Breast epithelium (tissue), 4 donors: ENCODE data around the gene KRT15. TPM values are rescaled to one million over a fixed set of nuclear protein-coding genes. Genes with fewer than 3 reads are reported as not detected.

Experiments
- DNase-seq, 2 donors: peaks; one replicate each; pipeline ENCODE4 v3.0.0-alpha.2; 2019; ENCODE audit warnings: low spot score in 2 of 2
- H3K27ac ChIP-seq, 2 donors: fragments of 200-600 bp; sonication (generic) in 1 of 2; one replicate each; pipeline ENCODE4 v1.5.1; 2016 to 2019; ENCODE audit warnings: mild to moderate bottlenecking in 1 of 2
- H3K27me3 ChIP-seq, 2 donors: fragments of 200-600 bp; sonication (generic) in 1 of 2; one replicate each; pipeline versions ENCODE4 v1.5.1 to v1.6.0; 2017 to 2019; ENCODE audit warnings: control low read depth in 1 of 2, mild to moderate bottlenecking in 1 of 2
- H3K36me3 ChIP-seq: fragments of 200-600 bp; one replicate; pipeline ENCODE4 v1.5.1; 2019
- H3K4me1 ChIP-seq, 2 donors: fragments of 200-600 bp; sonication (generic); one replicate each; pipeline ENCODE4 v1.5.1; 2016 to 2019; ENCODE audit warnings: control low read depth in 1 of 2
- H3K4me3 ChIP-seq, 3 donors: fragments of 200-600 bp; sonication (generic); 1 replicate in 2 of 3; 2 replicates in 1 of 3; pipeline ENCODE4 v1.5.1; 2016 to 2019; ENCODE audit warnings: mild to moderate bottlenecking in 3 of 3, moderate library complexity in 2 of 3
- H3K9me3 ChIP-seq, 2 donors: fragments of 200-600 bp; sonication (generic) in 1 of 2; one replicate each; pipeline ENCODE4 v1.5.1; 2016 to 2019; ENCODE audit warnings: control low read depth in 1 of 2
- POLR2A ChIP-seq: fragments of 450-650 bp; IDR thresholded peaks from one replicate; pipeline ENCODE4 v1.6.1; 2016; ENCODE audit warnings: antibody characterized with exemption, mild to moderate bottlenecking, moderate library complexity
- POLR2AphosphoS5 ChIP-seq, 3 donors: sonication (generic); formaldehyde crosslinking; IDR thresholded peaks; one replicate each; pipeline ENCODE4 v1.6.1; 2017; ENCODE audit warnings: antibody characterized with exemption in 3 of 3
- intact Hi-C: fragments of 100-400 bp; cut with DNase I; formaldehyde crosslinking; loops from one replicate; pipeline ENCODE4 v1.15.1; 2023; ENCODE audit warnings: low total_unique reads
- total RNA-seq, 3 donors: library from RNA; depleted of rRNA; stranded (reverse); fragments of >200 nt; gene quantifications; one replicate each; pipeline ENCODE4 v1.1.0, GENCODE V29; 2016
- TF ChIP-seq, protein P1 (sequence below), 3 donors: fragments of 450-650 bp; IDR thresholded peaks; one replicate each; pipeline ENCODE4 v1.5.1; 2016 to 2017; ENCODE audit warnings: antibody characterized with exemption in 3 of 3, mild to moderate bottlenecking in 3 of 3, moderate library complexity in 3 of 3

KRT15 gene
- total RNA-seq, 3 donors from 2014 or later: 0.80 to 2,244 (median 331) TPM

DNA sequence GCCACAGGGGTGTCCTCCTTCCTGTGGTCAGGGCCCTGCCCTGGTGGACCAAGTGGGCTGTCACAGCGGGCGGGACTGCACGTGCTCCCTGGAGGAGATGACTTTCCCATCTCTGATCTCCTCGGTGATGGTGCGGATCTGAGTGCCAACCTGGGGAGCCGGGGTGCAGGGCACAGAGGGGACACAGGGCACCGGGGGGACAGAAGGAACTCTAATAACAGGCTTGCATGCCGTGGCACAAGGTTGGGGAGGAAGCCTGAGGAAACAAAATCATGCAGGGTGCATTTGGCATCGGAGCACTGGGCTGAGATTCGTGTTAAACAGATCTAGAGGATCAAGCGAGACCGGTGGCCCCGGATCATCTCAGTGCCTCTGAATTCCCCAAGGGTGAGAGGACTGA is 32.4 kb downstream of the KRT15 start:
- no peaks in the 10 kb centered on the region for H3K27me3 ChIP-seq
- no peak overlapping the region for H3K27ac ChIP-seq
- no peak for DNase-seq
- H3K36me3 ChIP-seq: no peaks in the 10 kb centered on the region
- no peaks in the 10 kb centered on the region for H3K4me1 ChIP-seq
- H3K4me3 ChIP-seq: no peak overlapping the region
- TF ChIP-seq POLR2AphosphoS5 (IDR thresholded peaks at IDR 0.05): no peak
- TF ChIP-seq, protein P1, sequence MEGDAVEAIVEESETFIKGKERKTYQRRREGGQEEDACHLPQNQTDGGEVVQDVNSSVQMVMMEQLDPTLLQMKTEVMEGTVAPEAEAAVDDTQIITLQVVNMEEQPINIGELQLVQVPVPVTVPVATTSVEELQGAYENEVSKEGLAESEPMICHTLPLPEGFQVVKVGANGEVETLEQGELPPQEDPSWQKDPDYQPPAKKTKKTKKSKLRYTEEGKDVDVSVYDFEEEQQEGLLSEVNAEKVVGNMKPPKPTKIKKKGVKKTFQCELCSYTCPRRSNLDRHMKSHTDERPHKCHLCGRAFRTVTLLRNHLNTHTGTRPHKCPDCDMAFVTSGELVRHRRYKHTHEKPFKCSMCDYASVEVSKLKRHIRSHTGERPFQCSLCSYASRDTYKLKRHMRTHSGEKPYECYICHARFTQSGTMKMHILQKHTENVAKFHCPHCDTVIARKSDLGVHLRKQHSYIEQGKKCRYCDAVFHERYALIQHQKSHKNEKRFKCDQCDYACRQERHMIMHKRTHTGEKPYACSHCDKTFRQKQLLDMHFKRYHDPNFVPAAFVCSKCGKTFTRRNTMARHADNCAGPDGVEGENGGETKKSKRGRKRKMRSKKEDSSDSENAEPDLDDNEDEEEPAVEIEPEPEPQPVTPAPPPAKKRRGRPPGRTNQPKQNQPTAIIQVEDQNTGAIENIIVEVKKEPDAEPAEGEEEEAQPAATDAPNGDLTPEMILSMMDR (IDR thresholded peaks at IDR 0.05): no peak
- no peaks in the 10 kb centered on the region for H3K9me3 ChIP-seq
- intact Hi-C loops: no loop called here

DNA sequence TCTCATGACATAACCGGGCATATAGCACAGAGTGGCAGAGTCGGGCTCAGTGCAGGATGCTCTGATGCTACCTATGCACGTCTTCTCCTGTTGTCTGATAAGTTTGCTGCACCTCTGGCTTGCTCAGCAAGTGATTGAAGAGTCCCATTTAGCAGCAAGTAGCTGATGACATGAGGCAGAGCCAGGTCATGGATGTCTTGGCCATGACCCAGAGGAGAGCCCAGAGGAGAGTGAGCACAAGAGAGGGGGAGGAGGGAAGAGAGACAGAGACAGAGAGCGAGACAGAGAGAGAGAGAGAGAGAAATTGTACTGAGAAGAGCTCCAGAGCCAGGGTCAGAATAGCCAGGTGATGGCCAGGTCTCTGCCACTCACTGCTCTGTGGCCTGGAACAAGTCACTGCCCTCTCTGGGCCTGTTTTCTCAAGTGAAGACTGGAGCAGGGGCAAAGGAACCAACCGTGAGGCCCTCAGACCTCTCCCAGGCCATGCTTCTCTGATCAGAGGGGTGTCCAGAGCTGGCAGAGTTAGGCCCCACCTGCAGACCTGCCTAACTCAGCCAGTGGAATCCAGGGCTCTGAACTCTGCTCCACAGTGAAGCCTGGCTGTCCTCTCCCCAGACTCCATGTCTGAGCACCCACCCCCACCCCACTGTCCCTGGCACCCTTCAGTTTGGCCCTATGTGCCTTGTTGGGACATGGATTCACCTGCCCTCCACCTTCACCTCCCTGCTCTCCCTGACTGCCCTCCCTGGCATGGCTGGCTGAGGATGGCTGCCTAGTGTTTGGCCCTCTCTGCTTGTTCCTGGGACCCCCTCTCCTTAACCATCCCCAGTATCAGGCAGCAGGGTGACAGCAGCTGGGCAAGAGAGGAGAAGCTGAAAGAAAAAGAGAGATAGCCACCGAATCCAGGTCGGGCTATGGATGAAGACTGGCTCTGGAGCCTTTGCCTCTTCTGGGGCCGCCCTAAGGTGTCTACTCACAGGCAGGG is 33.5 kb downstream of the KRT15 start:
- no peak for TF ChIP-seq POLR2AphosphoS5 (IDR thresholded peaks at IDR 0.05)
- TF ChIP-seq, protein P1 (IDR thresholded peaks at IDR 0.05): no peak
- TF ChIP-seq POLR2A: no peak

DNA sequence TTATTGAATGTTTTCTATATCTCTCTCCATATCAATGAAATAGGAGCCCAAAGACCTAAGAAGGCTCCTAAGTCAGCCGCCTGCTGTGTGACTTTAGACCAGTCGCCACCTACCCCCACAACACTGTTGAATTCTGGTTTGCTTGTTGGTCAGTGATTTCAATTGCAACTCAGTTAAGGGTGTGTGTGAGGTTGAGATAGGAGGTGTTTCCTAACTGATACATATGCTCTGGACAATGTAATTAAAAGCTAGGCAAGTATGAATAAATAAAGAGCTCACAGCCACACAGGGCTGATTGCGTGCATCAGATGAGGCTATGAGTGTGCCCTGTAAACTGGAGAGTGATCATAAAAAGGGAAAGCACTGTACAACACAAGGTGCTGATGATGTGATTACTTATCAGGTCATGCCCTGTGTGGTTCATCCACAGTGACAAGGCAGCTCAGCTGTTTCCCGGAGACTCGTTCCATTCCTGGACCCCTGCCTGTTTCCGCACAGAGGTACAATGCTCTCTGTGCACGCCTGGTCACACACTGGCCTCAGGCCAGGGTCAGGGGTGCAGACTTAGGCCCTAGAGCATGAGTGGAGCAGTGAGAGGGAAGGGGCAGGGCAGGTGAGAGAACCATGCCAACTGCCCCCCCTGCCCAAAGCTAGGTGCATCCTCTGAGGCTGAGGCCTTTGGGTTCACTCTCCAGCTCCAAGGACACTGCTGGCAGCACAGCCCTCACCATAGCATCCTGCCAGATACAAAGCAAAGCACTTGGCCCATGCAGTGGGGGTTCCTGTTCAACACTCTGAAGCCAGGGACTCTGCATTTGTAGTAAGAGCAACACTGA is 34.5 kb downstream of the KRT15 start:
- no peak overlapping the region for H3K4me3 ChIP-seq
- no peaks in the 10 kb centered on the region for H3K36me3 ChIP-seq
- H3K27ac ChIP-seq: no peak overlapping the region
- DNase-seq: no peak
- intact Hi-C loops: no loop called here
- no peaks in the 10 kb centered on the region for H3K9me3 ChIP-seq
- no peaks in the 10 kb centered on the region for H3K27me3 ChIP-seq
- no peaks in the 10 kb centered on the region for H3K4me1 ChIP-seq
- TF ChIP-seq, protein P1 (IDR thresholded peaks at IDR 0.05): no peak
- TF ChIP-seq POLR2AphosphoS5 (IDR thresholded peaks at IDR 0.05) (no peak), POLR2A (no peak)

More for the DNA sequence above, 33.5 kb downstream of the KRT15 start:
- H3K36me3 ChIP-seq: no peaks in the 10 kb centered on the region
- intact Hi-C loops: no loop called here
- no peak overlapping the region for H3K27ac ChIP-seq
- H3K4me1 ChIP-seq: no peaks in the 10 kb centered on the region
- no peak for DNase-seq
- H3K27me3 ChIP-seq: no peaks in the 10 kb centered on the region
- H3K9me3 ChIP-seq: no peaks in the 10 kb centered on the region
- no peak overlapping the region for H3K4me3 ChIP-seq

DNA sequence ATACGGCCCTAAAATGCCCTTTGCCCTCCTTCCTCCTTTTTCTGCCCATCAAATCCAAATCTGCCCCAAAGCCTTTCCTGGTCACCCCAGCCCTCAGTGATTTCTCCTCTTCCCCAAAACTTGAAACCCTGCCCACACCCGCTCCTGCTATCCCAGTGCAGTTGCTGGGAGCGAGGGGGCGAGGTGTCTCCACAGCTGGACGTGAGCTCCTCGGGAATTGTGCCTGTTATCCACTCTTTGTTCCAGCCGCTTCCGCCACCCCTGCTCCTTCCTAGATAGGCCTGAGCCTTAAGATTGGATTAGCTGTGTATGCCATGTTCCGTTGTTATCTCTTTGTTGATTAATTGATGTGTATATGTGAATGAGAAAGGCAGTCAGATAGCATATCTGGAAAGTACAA is 35.2 kb downstream of the KRT15 start:
- intact Hi-C loops: no loop called here
- Histone ChIP-seq H3K9me3 (no peaks in the 10 kb centered on the region), H3K4me3 (no peak overlapping the region), H3K27ac (no peak overlapping the region), H3K27me3 (no peaks in the 10 kb centered on the region), H3K36me3 (no peaks in the 10 kb centered on the region), H3K4me1 (no peaks in the 10 kb centered on the region)
- TF ChIP-seq POLR2A (no peak), POLR2AphosphoS5 (IDR thresholded peaks at IDR 0.05) (no peak)
- TF ChIP-seq, protein P1 (IDR thresholded peaks at IDR 0.05): no peak
- DNase-seq: no peak

DNA sequence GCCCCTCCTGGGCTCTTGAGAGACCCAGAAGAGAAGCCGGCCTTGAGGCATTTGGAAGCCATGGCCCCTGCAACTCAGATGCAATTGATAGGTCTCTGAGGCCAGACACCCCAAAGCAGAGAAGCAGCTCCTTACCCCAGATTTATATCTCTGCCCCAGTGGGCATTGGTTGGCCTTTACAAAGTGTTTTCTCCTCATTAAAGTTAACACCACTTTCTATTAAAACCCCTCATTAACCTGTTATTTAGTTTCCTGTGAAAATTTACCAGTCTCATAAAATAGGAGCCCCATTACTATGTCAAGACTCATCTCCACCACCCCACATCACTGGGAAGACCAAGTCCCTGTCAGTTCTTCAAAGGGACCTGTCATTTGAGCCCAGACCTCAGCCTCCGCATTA is 37.7 kb downstream of the KRT15 start, which contains the start of gene KRT35:
TSS of gene KRT35 (minus strand) at position 116 of the 400 bp plus-strand sequence. CDS start at position 62, 54 bp downstream.
- Histone ChIP-seq H3K36me3 (no peaks in the 10 kb centered on the region), H3K4me1 (no peaks in the 10 kb centered on the region), H3K9me3 (no peaks in the 10 kb centered on the region), H3K4me3 (no peak within 1 kb of the TSS), H3K27me3 (no peaks in the 10 kb centered on the region), H3K27ac (no peak within 1 kb of the TSS)
- TF ChIP-seq POLR2A (no peak), POLR2AphosphoS5 (IDR thresholded peaks at IDR 0.05) (no peak)
- no peak for DNase-seq
- intact Hi-C loops: no loop called here
